Caco-2 (cell line): Measurements from ENCODE around the gene CD3G. TPM values are rescaled to one million over a fixed set of nuclear protein-coding genes. Genes with fewer than 3 reads are reported as not detected.
A peak's percentile ranks its signal among the peaks of the same experiment; 100 is the strongest.

ENCODE experiments used
- BruUV-seq: library from RNA; stranded (reverse); fragments of 400-500 nt; replicated peaks from 2 replicates; lab custom pipeline; 2021; lab: Mats Ljungman, UMichigan
- CTCF ChIA-PET: fragments of 300-600 bp; sonication (Branson Sonifier 250); formaldehyde crosslinking; loops from one replicate; lab custom pipeline; 2022; ENCODE audit warnings: antibody characterized with exemption; lab: Charles Lee
- POLR2A ChIA-PET: fragments of 300-600 bp; sonication (Branson Sonifier 250); formaldehyde crosslinking; loops from one replicate; lab custom pipeline; 2022; ENCODE audit warnings: antibody characterized with exemption; lab: Charles Lee
- DNase-seq, 2 experiments: peaks; one replicate each; pipeline versions ENCODE4 v3.0.0 to v3.0.0-alpha.2; 2020 to 2022
- H3K27me3 ChIP-seq: replicated peaks from 2 replicates; pipeline ENCODE4 v1.6.0; 2011; ENCODE audit warnings: low read length; ENCODE audit not compliant: control insufficient read depth, insufficient read depth
- H3K36me3 ChIP-seq: 2 replicates; pipeline ENCODE4 v1.5.1; 2011; ENCODE audit warnings: low read length; ENCODE audit not compliant: control insufficient read depth, insufficient read depth
- H3K4me1 ChIP-seq: fragments of 250-450 bp; sonication (Bioruptor Pico); 2 replicates; pipeline ENCODE4 v1.5.1; 2020; ENCODE audit warnings: mild to moderate bottlenecking
- H3K4me3 ChIP-seq: 2 replicates; pipeline ENCODE4 v1.5.1; 2011; ENCODE audit warnings: low read depth, mild to moderate bottlenecking, control low read depth, low read length
- H3K9me3 ChIP-seq: fragments of 250-450 bp; sonication (Bioruptor Pico); 2 replicates; pipeline ENCODE4 v1.5.1; 2020; ENCODE audit warnings: mild to moderate bottlenecking, moderate library complexity
- H3K27ac Mint-ChIP-seq: one replicate; pipeline ENCODE4 v1.8.0; 2022; ENCODE audit warnings: mixed read lengths; ENCODE audit not compliant: unreplicated experiment
- H3K27me3 Mint-ChIP-seq: one replicate; pipeline ENCODE4 v1.8.0; 2022; ENCODE audit warnings: mixed read lengths; ENCODE audit not compliant: insufficient read depth, unreplicated experiment
- H3K36me3 Mint-ChIP-seq: one replicate; pipeline ENCODE4 v1.8.0; 2022; ENCODE audit warnings: mild to moderate bottlenecking, mixed read lengths; ENCODE audit not compliant: insufficient read depth, unreplicated experiment
- H3K4me1 Mint-ChIP-seq: one replicate; pipeline ENCODE4 v1.8.0; 2022; ENCODE audit warnings: low read depth, mixed read lengths; ENCODE audit not compliant: unreplicated experiment
- H3K4me3 Mint-ChIP-seq: one replicate; pipeline ENCODE4 v1.8.0; 2022; ENCODE audit warnings: mild to moderate bottlenecking, moderate library complexity, mixed read lengths; ENCODE audit not compliant: unreplicated experiment
- H3K9me3 Mint-ChIP-seq: one replicate; pipeline ENCODE4 v1.8.0; 2022; ENCODE audit warnings: mixed read lengths; ENCODE audit not compliant: unreplicated experiment
- intact Hi-C: fragments of 100-400 bp; cut with micrococcal nuclease; formaldehyde crosslinking; loops from one replicate; pipeline ENCODE4 v1.10.0; 2022; ENCODE audit not compliant: unreplicated experiment
- total RNA-seq: library from RNA; stranded (reverse); gene quantifications from 2 replicates; pipeline ENCODE4 v1.2.3, GENCODE V29; 2022
- TF ChIP-seq, protein P1 (sequence below), 2 experiments: fragments of 200-600 bp in 1 of 2; IDR thresholded peaks; 1 replicate in 1 of 2; 2 replicates in 1 of 2; pipeline versions ENCODE4 v1.5.1 to v1.8.0; 2011 to 2022; ENCODE audit warnings: antibody characterized with exemption in 1 of 2, control low read depth in 1 of 2, inconsistent platforms in 1 of 2, low read depth in 1 of 2, low read length in 1 of 2, mild to moderate bottlenecking in 1 of 2, moderate library complexity in 1 of 2; ENCODE audit not compliant: insufficient read depth in 1 of 2, severe bottlenecking in 1 of 2, unreplicated experiment in 1 of 2

CD3G gene
- total RNA-seq, 1 experiment from 2014 or later = 0.32 TPM

DNA sequence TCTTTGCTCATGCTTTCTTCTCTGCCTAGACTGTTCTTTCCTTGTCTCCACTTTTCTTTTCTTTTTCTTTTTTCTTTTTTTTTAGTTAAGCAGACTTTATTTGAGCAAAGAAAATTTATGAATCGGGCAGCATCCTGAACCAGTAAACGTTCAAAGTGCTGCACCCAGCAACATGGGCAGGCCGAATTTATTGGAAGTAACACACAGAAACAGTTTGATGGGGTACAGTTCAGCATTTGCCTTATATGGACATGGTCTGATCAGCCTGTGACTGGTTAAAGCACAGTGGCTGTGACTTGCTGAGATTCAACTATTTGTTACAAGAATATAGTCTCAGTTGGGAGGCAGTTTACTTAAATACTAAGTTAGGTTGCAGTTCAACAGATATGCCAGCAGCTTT lies 23.6 kb upstream of the CD3G start:
- H3K27me3 ChIP-seq = no peaks in the 10 kb centered on the region
- intact Hi-C loops = no loop called here
- peak overlapping the region; percentile 33 for H3K27ac Mint-ChIP-seq
- H3K27me3 Mint-ChIP-seq = no peaks in the 10 kb centered on the region
- H3K4me3 ChIP-seq = no peak overlapping the region
- DNase-seq = peak in 1 of 2 experiments; percentile 23
- no peaks in the 10 kb centered on the region for H3K36me3 ChIP-seq
- TF ChIP-seq, protein P1, sequence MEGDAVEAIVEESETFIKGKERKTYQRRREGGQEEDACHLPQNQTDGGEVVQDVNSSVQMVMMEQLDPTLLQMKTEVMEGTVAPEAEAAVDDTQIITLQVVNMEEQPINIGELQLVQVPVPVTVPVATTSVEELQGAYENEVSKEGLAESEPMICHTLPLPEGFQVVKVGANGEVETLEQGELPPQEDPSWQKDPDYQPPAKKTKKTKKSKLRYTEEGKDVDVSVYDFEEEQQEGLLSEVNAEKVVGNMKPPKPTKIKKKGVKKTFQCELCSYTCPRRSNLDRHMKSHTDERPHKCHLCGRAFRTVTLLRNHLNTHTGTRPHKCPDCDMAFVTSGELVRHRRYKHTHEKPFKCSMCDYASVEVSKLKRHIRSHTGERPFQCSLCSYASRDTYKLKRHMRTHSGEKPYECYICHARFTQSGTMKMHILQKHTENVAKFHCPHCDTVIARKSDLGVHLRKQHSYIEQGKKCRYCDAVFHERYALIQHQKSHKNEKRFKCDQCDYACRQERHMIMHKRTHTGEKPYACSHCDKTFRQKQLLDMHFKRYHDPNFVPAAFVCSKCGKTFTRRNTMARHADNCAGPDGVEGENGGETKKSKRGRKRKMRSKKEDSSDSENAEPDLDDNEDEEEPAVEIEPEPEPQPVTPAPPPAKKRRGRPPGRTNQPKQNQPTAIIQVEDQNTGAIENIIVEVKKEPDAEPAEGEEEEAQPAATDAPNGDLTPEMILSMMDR (IDR thresholded peaks at IDR 0.05; ENCODE audit: insufficient read depth in 1 of 2, low read depth in 1 of 2, low read length in 1 of 2, severe bottlenecking in 1 of 2, unreplicated experiment in 1 of 2) = no peak
- ChIA-PET POLR2A (no interaction called here), CTCF (interaction anchor here (1.7 kb wide), 1 partner anchor 25 kb away, joined by 7 read pairs; no protein-coding TSS in a partner anchor)
- no peaks in the 10 kb centered on the region for H3K9me3 ChIP-seq
- peaks cover 16% of the 10 kb centered on the region for H3K9me3 Mint-ChIP-seq
- peaks cover 51% of the 10 kb centered on the region for H3K4me1 Mint-ChIP-seq
- H3K4me3 Mint-ChIP-seq = no peak overlapping the region
- H3K4me1 ChIP-seq = peaks cover 71% of the 10 kb centered on the region
- peaks cover 16% of the 10 kb centered on the region for H3K36me3 Mint-ChIP-seq
- no TSS peak for BruUV-seq

DNA sequence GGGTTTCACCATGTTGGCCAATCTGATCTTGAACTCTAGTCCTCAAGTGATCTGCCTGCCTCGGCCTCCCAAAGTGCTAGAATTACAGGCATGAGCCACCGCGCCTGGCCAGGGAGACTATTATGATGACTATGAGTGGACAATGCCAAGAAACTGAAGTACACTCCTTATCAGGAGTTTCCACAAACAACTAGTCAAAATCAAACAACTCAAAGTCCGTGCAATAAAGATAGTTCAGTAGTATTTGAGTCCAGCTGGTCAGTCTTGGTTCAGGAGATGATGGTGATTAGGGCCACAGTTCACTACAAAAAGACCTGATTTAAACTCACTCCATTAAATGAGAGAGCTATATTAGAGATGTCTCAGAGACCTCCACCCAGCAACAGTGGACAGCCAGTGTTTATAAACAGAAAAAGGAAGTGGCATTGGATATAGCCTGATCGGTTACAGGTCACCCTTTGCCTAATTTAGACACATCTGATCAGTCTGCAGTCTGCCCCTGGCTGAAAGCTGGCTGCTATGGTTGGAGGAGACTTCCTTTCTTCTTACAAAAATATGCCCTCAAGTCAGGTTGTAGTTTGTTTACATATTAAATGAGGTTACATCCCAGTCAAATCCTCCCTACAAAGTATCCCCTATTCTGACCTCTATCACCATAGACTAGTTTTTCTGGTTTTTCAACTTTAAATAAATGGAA lies 22.6 kb upstream of the CD3G start:
- Mint-ChIP-seq H3K27ac (peak overlapping the region; percentile 83), H3K36me3 (peaks cover 14% of the 10 kb centered on the region), H3K9me3 (peaks cover 16% of the 10 kb centered on the region), H3K4me3 (peak overlapping the region; percentile 59), H3K27me3 (no peaks in the 10 kb centered on the region), H3K4me1 (peaks cover 41% of the 10 kb centered on the region)
- H3K4me1 ChIP-seq = peaks cover 64% of the 10 kb centered on the region
- DNase-seq = peak; percentile 84
- no peaks in the 10 kb centered on the region for H3K9me3 ChIP-seq
- CTCF ChIA-PET = interaction anchor here (0.7 to 1.7 kb wide), 4 partner anchors 17 to 49 kb away, joined by 3 to 7 read pairs (median 4); no protein-coding TSS in a partner anchor
- no peaks in the 10 kb centered on the region for H3K27me3 ChIP-seq
- intact Hi-C loops = loop anchor here (1.0 kb wide), 2 partner anchors 30 to 109 kb away; no protein-coding TSS in a partner anchor
- POLR2A ChIA-PET = interaction anchor here (0.6 to 0.8 kb wide), 2 partner anchors 10 to 27 kb away, joined by 3 to 4 read pairs; no protein-coding TSS in a partner anchor
- TF ChIP-seq, protein P1 (IDR thresholded peaks at IDR 0.05; ENCODE audit: insufficient read depth in 1 of 2, low read depth in 1 of 2, low read length in 1 of 2, severe bottlenecking in 1 of 2, unreplicated experiment in 1 of 2) = no peak
- H3K4me3 ChIP-seq = no peak overlapping the region
- no peaks in the 10 kb centered on the region for H3K36me3 ChIP-seq
- BruUV-seq = TSS peak; percentile 34

DNA sequence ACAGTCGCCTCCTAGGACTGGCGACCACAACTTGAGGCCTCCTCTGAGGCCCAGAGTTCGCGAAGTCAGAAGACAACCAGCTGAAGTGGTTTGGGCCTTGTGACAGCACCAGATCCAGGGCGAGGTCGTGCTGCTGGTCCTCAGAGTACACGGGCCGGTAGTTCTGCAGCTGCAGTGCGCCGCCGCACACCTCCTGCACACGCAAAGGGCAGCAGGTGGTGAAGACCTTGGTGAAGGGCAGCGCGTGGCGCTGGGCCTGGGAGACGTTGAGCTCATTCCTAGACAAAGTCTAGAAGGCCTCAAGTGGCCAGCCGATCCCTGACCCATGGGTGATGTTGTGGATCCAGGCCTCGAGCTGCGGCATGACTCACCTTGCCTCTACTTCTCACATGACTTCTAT lies 21.4 kb upstream of the CD3G start:
- Histone ChIP-seq H3K9me3 (no peaks in the 10 kb centered on the region), H3K4me1 (peaks cover 53% of the 10 kb centered on the region), H3K4me3 (no peak overlapping the region), H3K27me3 (no peaks in the 10 kb centered on the region), H3K36me3 (no peaks in the 10 kb centered on the region)
- H3K27me3 Mint-ChIP-seq = no peaks in the 10 kb centered on the region
- CTCF ChIA-PET = interaction anchor here (0.5 to 1.3 kb wide), 3 partner anchors 15 to 28 kb away, joined by 3 to 4 read pairs (median 3); no protein-coding TSS in a partner anchor
- H3K4me1 Mint-ChIP-seq = peaks cover 32% of the 10 kb centered on the region
- BruUV-seq = no TSS peak
- no peak for DNase-seq
- POLR2A ChIA-PET = no interaction called here
- peak overlapping the region; percentile 83 for H3K27ac Mint-ChIP-seq
- peaks cover 11% of the 10 kb centered on the region for H3K36me3 Mint-ChIP-seq
- TF ChIP-seq, protein P1 (IDR thresholded peaks at IDR 0.05; ENCODE audit: insufficient read depth in 1 of 2, low read depth in 1 of 2, low read length in 1 of 2, severe bottlenecking in 1 of 2, unreplicated experiment in 1 of 2) = no peak
- peaks cover 16% of the 10 kb centered on the region for H3K9me3 Mint-ChIP-seq
- H3K4me3 Mint-ChIP-seq = no peak overlapping the region
- intact Hi-C loops = no loop called here
